ENCODE data around the gene RPL14. TPM values are rescaled to one million over a fixed set of nuclear protein-coding genes. Genes with fewer than 3 reads are reported as not detected.

RPL14 gene
- total and polyA plus RNA-seq, 8 donors = 810 to 1,907 (median 1,503) TPM

DNA sequence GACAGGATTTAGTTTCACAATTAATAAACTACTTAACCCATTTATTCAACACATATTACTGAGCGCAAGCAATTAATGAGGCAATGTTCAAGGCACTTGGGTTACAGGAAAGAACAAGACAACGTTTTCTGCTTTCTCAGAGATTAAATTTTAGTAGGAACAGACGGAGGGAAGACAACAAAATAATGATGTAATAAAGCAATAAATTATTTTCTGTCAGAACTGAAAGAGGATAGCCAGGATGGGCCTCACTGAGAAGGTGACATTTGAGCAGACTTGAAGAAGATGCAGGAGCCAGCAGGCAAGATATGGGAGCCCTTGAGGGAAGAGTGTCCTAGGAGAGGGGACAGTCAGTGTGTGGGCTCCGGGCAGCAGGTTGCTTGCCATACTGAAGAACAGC lies 11.3 kb upstream of the RPL14 start:
- no peak for TF ChIP-seq CTCF (IDR thresholded peaks at IDR 0.05)
- no peaks in the 10 kb centered on the region for H3K36me3 ChIP-seq
- H3K4me3 ChIP-seq = no peak overlapping the region
- 65 to 73% methylated on average over 4 of the region's 4 CpGs for WGBS, 2 donors
- intact Hi-C loops (cut with DNase I) = no loop called here
- DNase-seq = no peak
- ATAC-seq = no peak
- no peak for FAIRE-seq
- H3K9me3 ChIP-seq = no peaks in the 10 kb centered on the region
- no peaks in the 10 kb centered on the region for H3K4me1 ChIP-seq
- no peak overlapping the region for H3K27ac ChIP-seq
- no peaks in the 10 kb centered on the region for H3K27me3 ChIP-seq

- H3K4me1 ChIP-seq = peaks cover 0 to 11% (median 10%) of the 10 kb centered on the region in 3 donors
- H3K36me3 ChIP-seq = no peaks in the 10 kb centered on the region
- H3K9me3 ChIP-seq = no peaks in the 10 kb centered on the region
- H3K4me3 ChIP-seq = no peak overlapping the region
- WGBS, 2 donors = 83 to 90% methylated on average over 2 of the region's 2 CpGs
- TF ChIP-seq CTCF (IDR thresholded peaks at IDR 0.05) = no peak
- no peaks in the 10 kb centered on the region for H3K27me3 ChIP-seq
- DNase-seq (no peak), FAIRE-seq (no peak), ATAC-seq (no peak)
- no peak overlapping the region for H3K27ac ChIP-seq
- intact Hi-C loops (cut with DNase I) = no loop called here
These were observed 6.7 kb upstream of the RPL14 start for GRCh38 chr3:40450438-40450837.

- DNase-seq (no peak), FAIRE-seq (no peak), ATAC-seq (no peak)
- no peak overlapping the region for H3K4me3 ChIP-seq
- no peaks in the 10 kb centered on the region for H3K9me3 ChIP-seq
- peak overlapping the region in 3 of 4 donors; percentile 95 to 98 (median 98) for H3K27ac ChIP-seq
- peaks cover 0 to 11% (median 10%) of the 10 kb centered on the region in 3 donors for H3K4me1 ChIP-seq
- H3K27me3 ChIP-seq = no peaks in the 10 kb centered on the region
- H3K36me3 ChIP-seq = no peaks in the 10 kb centered on the region
- intact Hi-C loops (cut with DNase I) = no loop called here
- no peak for TF ChIP-seq CTCF (IDR thresholded peaks at IDR 0.05)
These were observed 5.6 kb upstream of the RPL14 start for GRCh38 chr3:40451551-40451950.

DNA sequence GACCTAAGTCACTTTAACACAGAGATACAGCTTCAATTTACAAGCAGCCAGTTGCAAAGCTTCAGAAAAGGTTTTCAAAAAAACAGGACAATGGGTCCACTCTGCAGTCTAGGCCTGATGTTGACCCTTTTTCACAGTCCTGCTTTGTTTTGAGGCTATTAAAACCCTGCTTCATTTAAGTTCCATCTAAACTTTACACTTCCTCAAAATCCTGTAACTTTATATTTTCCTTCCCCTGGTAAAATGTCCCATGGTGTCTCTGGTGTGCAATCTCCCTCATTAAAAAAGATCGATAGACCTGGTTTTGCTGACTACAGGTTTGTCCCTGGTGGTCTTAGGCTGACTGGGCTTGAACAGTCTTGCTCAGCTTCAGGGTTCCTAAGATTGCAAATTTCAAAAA lies 5.1 kb upstream of the RPL14 start:
- Histone ChIP-seq H3K27me3 (no peaks in the 10 kb centered on the region), H3K4me1 (peaks cover 0 to 11% (median 10%) of the 10 kb centered on the region in 3 donors), H3K9me3 (no peaks in the 10 kb centered on the region), H3K27ac (peak overlapping the region; percentile 83 to 98 (median 96)), H3K4me3 (peak overlapping the region in 1 of 4 donors; percentile 46), H3K36me3 (no peaks in the 10 kb centered on the region)
- DNase-seq = no peak
- WGBS, 2 donors = 39 to 44% methylated on average over 1 of the region's 1 CpG
- ATAC-seq = no peak
- no peak for TF ChIP-seq CTCF (IDR thresholded peaks at IDR 0.05)
- no peak for FAIRE-seq
- intact Hi-C loops (cut with DNase I) = no loop called here

- no peak for DNase-seq
- ATAC-seq = peak in 2 of 4 donors; percentile 30 to 40
- Histone ChIP-seq H3K36me3 (no peaks in the 10 kb centered on the region), H3K27ac (peak overlapping the region; percentile 83 to 98 (median 96)), H3K27me3 (no peaks in the 10 kb centered on the region), H3K4me3 (peak overlapping the region; percentile 26 to 59 (median 51)), H3K9me3 (no peaks in the 10 kb centered on the region), H3K4me1 (peaks cover 0 to 11% (median 10%) of the 10 kb centered on the region in 3 donors)
- TF ChIP-seq CTCF (IDR thresholded peaks at IDR 0.05) = no peak
- no peak for FAIRE-seq
- WGBS, 2 donors = 1 to 2% methylated on average over 7 of the region's 7 CpGs
- intact Hi-C loops (cut with DNase I) = no loop called here
These were observed 4.6 kb upstream of the RPL14 start for GRCh38 chr3:40452562-40452875.

Data from pancreas (tissue), 10 donors.